Pancreas (tissue), 10 donors: ENCODE measurements around the gene ABTB2. TPM values are rescaled to one million over a fixed set of nuclear protein-coding genes. Genes with fewer than 3 reads are reported as not detected.

Experiments used
- ATAC-seq, 4 donors: fragments of 200-7000 bp; cut with Tn5 transposase; one replicate each; pipeline versions ENCODE4 v1.8.0 to v1.9.1; 2020; ENCODE audit warnings: mild to moderate bottlenecking in 4 of 4, moderate library complexity in 4 of 4
- DNase-seq, 6 donors: peaks; one replicate each; pipeline ENCODE4 v3.0.0-alpha.2; 2020
- FAIRE-seq: peaks from 2 replicates; lab custom pipeline; 2012; peaks lifted over from hg19 to GRCh38; lab: Jason Lieb, UNC
- H3K27ac ChIP-seq, 4 donors: fragments of 200-600 bp; sonication (generic); 1 replicate in 3 of 4; 2 replicates in 1 of 4; pipeline versions ENCODE4 v1.5.0 to v1.8.0; 2020
- H3K27me3 ChIP-seq, 4 donors: fragments of 200-600 bp; one replicate each; pipeline ENCODE4 v1.8.0; 2021
- H3K36me3 ChIP-seq, 3 donors: fragments of 200-600 bp; sonication (generic) in 1 of 3; one replicate each; pipeline versions ENCODE4 v1.5.0 to v1.8.0; 2020 to 2021
- H3K4me1 ChIP-seq, 3 donors: fragments of 200-600 bp; one replicate each; pipeline ENCODE4 v1.8.0; 2021
- H3K4me3 ChIP-seq, 4 donors: fragments of 200-600 bp; sonication (generic) in 2 of 4; one replicate each; pipeline versions ENCODE4 v1.5.0 to v1.8.0; 2020 to 2021
- H3K9me3 ChIP-seq, 4 donors: fragments of 200-600 bp; one replicate each; pipeline ENCODE4 v1.8.0; 2021
- CTCF ChIP-seq, 4 donors: fragments of 200-600 bp; sonication (generic) in 3 of 4; IDR thresholded peaks; one replicate each; pipeline versions ENCODE4 v1.5.0 to v1.8.0; 2021; ENCODE audit warnings: antibody characterized with exemption in 4 of 4
- WGBS, 2 donors: extraction: QIAGEN DNeasy Blood & Tissue Kit; methylation state at CpG; one replicate each; pipeline ENCODE4 v1.1.7; 2013; 5-methylcytosine and 5-hydroxymethylcytosine counted together
- intact Hi-C, 3 donors: fragments of 100-400 bp; cut with DNase I; formaldehyde crosslinking; loops; one replicate each; pipeline versions ENCODE4 v1.11.1 to v1.14.2; 2022
- polyA plus RNA-seq, 2 donors: library from polyadenylated mRNA; stranded (reverse); fragments of 200-250 nt; gene quantifications; one replicate each; pipeline ENCODE4 v1.2.3, GENCODE V29; 2013
- total RNA-seq, 6 donors: library from RNA; stranded (reverse); fragmentation: NEBNext Ultra II Directional in 4 of 6; extraction: Animal tissue kit (Norgen Biotek cat#: 25700) in 4 of 6; gene quantifications; one replicate each; pipeline versions ENCODE4 v1.2.1 to v1.2.4, GENCODE V29; 2021 to 2023
- donor health status: healthy with polysubstance abuse.
- donor health status: DM: no; HTN: no; CAD: no; lungs with moderate emphysema.
- donor health status: DM: no; HTN: no; CAD: no.
- donor health status: control.
- donor health status: control.
- donor health status: Bipolar disorder and iron deficiency.
- donor health status: DM: yes; HTN: yes; CAD: no.
- donor health status: DM: no; HTN: no; CAD: no.
- donor health status: DM: no; HTN: no; CAD: no.
- donor health status: DM: yes; HTN: yes; CAD: no.

The ABTB2 gene
- total and polyA plus RNA-seq, 8 donors = 0.63 to 4.4 (median 1.9) TPM

- Histone ChIP-seq H3K4me1 (peaks cover 4 to 21% (median 16%) of the 10 kb centered on the region in 3 donors), H3K36me3 (no peaks in the 10 kb centered on the region), H3K4me3 (no peak overlapping the region), H3K27ac (no peak overlapping the region), H3K27me3 (no peaks in the 10 kb centered on the region), H3K9me3 (no peaks in the 10 kb centered on the region)
- ATAC-seq = no peak
- intact Hi-C loops = no loop called here
- FAIRE-seq = no peak
- WGBS, 2 donors = 90 to 91% methylated on average over 8 of the region's 8 CpGs
- DNase-seq = no peak
- TF ChIP-seq CTCF (IDR thresholded peaks at IDR 0.05) = no peak
These were observed 117.7 kb downstream of the ABTB2 start for GRCh38 chr11:34240150-34240494.

DNA sequence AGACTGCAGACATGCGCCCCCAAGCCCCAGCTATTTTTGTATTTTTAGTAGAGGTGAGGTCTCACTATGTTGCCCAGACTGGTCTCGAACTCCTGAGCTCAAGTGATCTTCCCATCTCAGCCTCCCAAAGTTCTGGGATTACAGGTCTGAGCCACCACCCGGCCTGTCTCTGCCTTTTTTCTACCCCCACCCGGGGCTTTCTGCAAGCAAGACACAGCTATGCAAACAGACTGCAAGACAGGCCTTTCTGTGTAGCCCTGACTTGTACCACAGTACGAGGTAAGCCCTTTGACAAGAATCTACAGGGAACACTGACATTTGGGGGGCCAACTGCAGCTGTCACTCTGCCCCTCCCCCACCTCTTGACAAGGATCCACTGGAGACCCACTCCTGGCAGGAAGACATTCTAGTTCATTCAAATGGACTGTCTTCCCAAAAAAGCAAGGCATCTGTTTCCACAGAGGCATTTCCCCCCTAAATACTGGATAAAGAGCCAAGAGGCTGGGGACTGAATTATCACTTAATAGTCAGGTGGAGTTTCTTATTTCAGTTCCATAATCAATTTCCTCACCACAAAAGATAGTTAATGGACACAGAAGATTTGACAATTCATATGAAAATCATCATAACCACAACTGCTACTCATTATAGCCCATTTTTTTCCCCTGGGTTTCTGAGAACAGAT, 118.2 kb downstream of the ABTB2 start:
- intact Hi-C loops = no loop called here
- Histone ChIP-seq H3K4me1 (peaks cover 4 to 16% (median 14%) of the 10 kb centered on the region in 3 donors), H3K27me3 (no peaks in the 10 kb centered on the region), H3K4me3 (no peak overlapping the region), H3K27ac (no peak overlapping the region), H3K9me3 (no peaks in the 10 kb centered on the region), H3K36me3 (no peaks in the 10 kb centered on the region)
- WGBS, 2 donors = 86 to 89% methylated on average over 5 of the region's 5 CpGs
- no peak for TF ChIP-seq CTCF (IDR thresholded peaks at IDR 0.05)
- no peak for FAIRE-seq
- no peak for ATAC-seq
- DNase-seq = no peak

DNA sequence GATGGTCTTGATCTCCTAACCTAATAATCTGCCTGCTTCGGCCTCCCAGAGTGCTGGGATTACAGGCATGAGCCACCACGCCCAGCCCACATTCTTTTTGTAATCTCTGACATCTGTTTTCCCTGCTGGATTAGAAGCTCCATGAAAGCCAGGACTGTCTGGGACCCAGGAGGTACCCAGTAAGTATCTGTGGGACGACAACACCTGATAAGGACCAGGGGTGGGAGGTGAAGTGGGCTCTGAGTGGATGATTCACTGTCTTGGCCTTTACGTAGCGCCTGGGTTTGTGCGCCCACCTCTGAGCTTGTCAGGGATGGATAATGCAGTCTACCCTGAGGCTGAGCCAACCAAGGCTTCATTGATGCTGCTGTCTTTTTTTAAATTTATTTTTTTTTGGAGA, 118.8 kb downstream of the ABTB2 start:
- H3K27me3 ChIP-seq = no peaks in the 10 kb centered on the region
- ATAC-seq = no peak
- peaks cover 0 to 9% (median 9%) of the 10 kb centered on the region in 3 donors for H3K4me1 ChIP-seq
- no peak for FAIRE-seq
- H3K36me3 ChIP-seq = no peaks in the 10 kb centered on the region
- 76 to 90% methylated on average over 6 of the region's 6 CpGs for WGBS, 2 donors
- intact Hi-C loops = no loop called here
- TF ChIP-seq CTCF (IDR thresholded peaks at IDR 0.05) = no peak
- H3K4me3 ChIP-seq = no peak overlapping the region
- DNase-seq = no peak
- no peaks in the 10 kb centered on the region for H3K9me3 ChIP-seq
- no peak overlapping the region for H3K27ac ChIP-seq

- Histone ChIP-seq H3K4me3 (no peak overlapping the region), H3K9me3 (no peaks in the 10 kb centered on the region), H3K36me3 (no peaks in the 10 kb centered on the region), H3K27ac (no peak overlapping the region), H3K27me3 (no peaks in the 10 kb centered on the region), H3K4me1 (peaks cover 0 to 5% (median 4%) of the 10 kb centered on the region in 3 donors)
- ATAC-seq = no peak
- WGBS, 2 donors = 85 to 97% methylated on average over 10 to 11 of the region's 11 CpGs
- DNase-seq = no peak
- FAIRE-seq = no peak
- intact Hi-C loops = no loop called here
- TF ChIP-seq CTCF (IDR thresholded peaks at IDR 0.05) = no peak
These were observed 119.3 kb downstream of the ABTB2 start for GRCh38 chr11:34238533-34238932.

- Histone ChIP-seq H3K9me3 (no peaks in the 10 kb centered on the region), H3K4me1 (no peaks in the 10 kb centered on the region), H3K27ac (no peak overlapping the region), H3K36me3 (no peaks in the 10 kb centered on the region), H3K27me3 (no peaks in the 10 kb centered on the region), H3K4me3 (no peak overlapping the region)
- ATAC-seq (no peak), DNase-seq (no peak), FAIRE-seq (no peak)
- WGBS, 2 donors = 85 to 87% methylated on average over 9 of the region's 9 CpGs
- no peak for TF ChIP-seq CTCF (IDR thresholded peaks at IDR 0.05)
- intact Hi-C loops = no loop called here
These were observed 121.2 kb downstream of the ABTB2 start for GRCh38 chr11:34236572-34236971.
